GM12891 (cell line): Measurements from ENCODE around the gene HOXB5.

ENCODE experiments used
- PAX5 ChIP-seq: IDR thresholded peaks from 2 replicates; pipeline ENCODE4 v1.6.1; 2011; ENCODE audit warnings: low read length, moderate library complexity, mild to moderate bottlenecking; ENCODE audit not compliant: insufficient read depth, severe bottlenecking
- POLR2A ChIP-seq: IDR thresholded peaks from 2 replicates; pipeline ENCODE4 v1.6.1; 2011; ENCODE audit warnings: low read depth, low read length, control low read depth
- POLR2AphosphoS5 ChIP-seq: IDR thresholded peaks from 2 replicates; pipeline ENCODE4 v1.6.1; 2011; ENCODE audit warnings: low read depth, low read length, control low read depth
- POU2F2 ChIP-seq: IDR thresholded peaks from 2 replicates; pipeline ENCODE4 v1.6.1; 2011; ENCODE audit warnings: low read depth, mild to moderate bottlenecking, control low read depth, low read length, moderate library complexity
- SPI1 ChIP-seq: IDR thresholded peaks from 2 replicates; pipeline ENCODE4 v1.6.1; 2011; ENCODE audit warnings: low read depth, low read length, control low read depth
- TAF1 ChIP-seq: IDR thresholded peaks from 2 replicates; pipeline ENCODE4 v1.6.1; 2011; ENCODE audit warnings: low read depth, low read length, control low read depth

DNA sequence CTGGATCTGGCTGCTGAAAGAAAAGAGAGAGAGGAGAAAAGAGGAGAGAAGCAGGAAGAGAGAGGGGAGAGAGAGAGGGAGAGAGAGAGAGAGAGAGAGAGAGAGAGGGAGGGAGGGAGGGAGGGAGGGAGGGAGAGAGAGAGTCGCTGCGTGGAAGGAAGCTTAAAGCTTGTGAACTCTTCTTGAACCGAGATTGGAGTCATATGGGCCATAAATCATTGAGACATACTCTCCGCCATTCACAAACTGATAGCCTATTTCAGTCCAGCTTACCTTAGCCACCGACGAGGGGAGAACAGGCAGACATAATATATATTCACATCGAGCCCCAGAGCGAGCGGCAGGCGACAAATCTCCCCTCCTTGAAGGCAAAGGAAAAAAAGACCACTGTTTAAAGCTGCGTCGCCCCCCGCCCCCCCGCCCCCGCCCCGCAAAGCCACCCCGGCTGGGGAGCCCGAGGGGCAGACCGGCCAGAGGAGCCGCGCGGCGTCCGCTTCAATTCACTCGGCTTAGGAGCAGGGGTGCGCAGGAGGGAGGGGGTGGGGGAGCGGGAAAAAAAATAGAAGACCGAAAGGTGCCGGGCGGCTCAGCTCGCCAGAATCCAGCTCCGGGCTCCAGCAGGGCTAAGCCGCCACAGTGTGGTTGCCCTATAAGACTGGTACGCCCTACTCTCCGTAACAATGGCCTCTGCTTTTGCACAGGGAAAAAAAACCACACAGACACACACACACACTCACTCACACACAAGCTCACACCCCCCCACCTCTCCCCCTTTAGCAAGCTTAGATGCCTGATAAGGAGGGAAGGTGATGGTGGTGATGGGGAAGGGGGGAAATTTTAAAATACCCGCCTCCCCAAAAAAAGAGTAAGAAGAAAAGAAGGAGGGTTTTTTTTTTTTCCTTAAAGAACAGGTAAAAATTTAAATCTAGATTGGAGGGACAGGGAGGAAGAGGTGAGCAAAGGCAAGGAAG, 38.0 kb downstream of the HOXB5 start:
- TF ChIP-seq POLR2A (no peak), SPI1 (no peak), POLR2AphosphoS5 (no peak), TAF1 (no peak), POU2F2 (no peak), PAX5 (no peak)
